A549 (cell line): Measurements from ENCODE around the gene KLHL11. TPM values are rescaled to one million over a fixed set of nuclear protein-coding genes. Genes with fewer than 3 reads are reported as not detected.

Experiments
- ATAC-seq, 2 experiments: fragments of 200-7000 bp in 1 of 2; fragments of >200 bp in 1 of 2; cut with Nextera tagmentation in 1 of 2; cut with Tn5 transposase in 1 of 2; 3 replicates each; pipeline versions ENCODE4 v1.8.0 to v1.9.1; 2018 to 2020; ENCODE audit warnings: mild to moderate bottlenecking in 1 of 2, moderate library complexity in 1 of 2
- CTCF ChIA-PET: fragments of 300-600 bp; sonication (Branson Sonifier 250); formaldehyde crosslinking; extraction: SDS; loops from one replicate; lab custom pipeline; 2021; ENCODE audit warnings: antibody characterized with exemption, inconsistent platforms; lab: Yijun Ruan, JAX
- POLR2A ChIA-PET: fragments of 350-600 bp; formaldehyde crosslinking; extraction: SDS; loops from one replicate; lab custom pipeline; 2021; ENCODE audit warnings: antibody characterized with exemption, inconsistent platforms; lab: Yijun Ruan, JAX
- DNase-seq, 2 experiments: peaks; one replicate each; pipeline versions ENCODE4 v3.0.0 to v3.0.0-alpha.2; 2011 to 2016; ENCODE audit warnings: low read depth in 1 of 2, low spot score in 1 of 2
- FAIRE-seq: peaks from 2 replicates; lab custom pipeline; 2011; peaks lifted over from hg19 to GRCh38; lab: Jason Lieb, UNC
- H3K27ac ChIP-seq, 2 experiments: fragments of >200 bp; sonication (Bioruptor Twin); formaldehyde crosslinking; 3 replicates each; pipeline ENCODE4 v1.5.1; 2016 to 2017
- H3K4me1 ChIP-seq: fragments of >200 bp; sonication (Bioruptor Twin); formaldehyde crosslinking; 3 replicates; pipeline ENCODE4 v1.6.1; 2016
- H3K4me2 ChIP-seq: fragments of >200 bp; sonication (Bioruptor Twin); formaldehyde crosslinking; 3 replicates; pipeline ENCODE4 v1.6.1; 2016
- H3K4me3 ChIP-seq: fragments of >200 bp; sonication (Bioruptor Twin); formaldehyde crosslinking; 3 replicates; pipeline ENCODE4 v1.5.1; 2016
- H3K9me3 ChIP-seq: fragments of >200 bp; sonication (Bioruptor Twin); formaldehyde crosslinking; 3 replicates; pipeline ENCODE4 v1.6.1; 2016
- BHLHE40 ChIP-seq: IDR thresholded peaks from 2 replicates; pipeline ENCODE4 v1.6.1; 2012; ENCODE audit warnings: low read depth, low read length, inconsistent platforms
- CBX2 ChIP-seq: fragments of 200-600 bp; sonication (generic); IDR thresholded peaks from 2 replicates; pipeline ENCODE4 v1.6.1; 2016; ENCODE audit warnings: low read depth, mild to moderate bottlenecking, borderline replicate concordance
- CHD4 ChIP-seq: fragments of 200-600 bp; sonication (generic); IDR thresholded peaks from 2 replicates; pipeline ENCODE4 v1.6.1; 2016; ENCODE audit warnings: antibody characterized with exemption, mild to moderate bottlenecking, borderline replicate concordance
- EHF ChIP-seq: fragments of 250-450 bp; sonication (Bioruptor Pico); IDR thresholded peaks from 2 replicates; pipeline ENCODE4 v1.5.0; 2020; ENCODE audit warnings: mild to moderate bottlenecking
- EHMT2 ChIP-seq: fragments of 200-600 bp; sonication (generic); IDR thresholded peaks from 2 replicates; pipeline ENCODE4 v1.6.1; 2016; ENCODE audit warnings: antibody characterized with exemption, low read depth, mild to moderate bottlenecking, moderate library complexity
- FOSB ChIP-seq: fragments of 250-450 bp; sonication (Bioruptor Pico); IDR thresholded peaks from 2 replicates; pipeline ENCODE4 v1.5.0; 2020; ENCODE audit warnings: mild to moderate bottlenecking, moderate library complexity
- FOXS1 ChIP-seq: fragments of 250-450 bp; sonication (Bioruptor Pico); IDR thresholded peaks from 2 replicates; pipeline ENCODE4 v1.5.0; 2020; ENCODE audit warnings: mild to moderate bottlenecking, moderate library complexity
- GATA3 ChIP-seq: IDR thresholded peaks from 2 replicates; pipeline ENCODE4 v1.6.1; 2012; ENCODE audit warnings: borderline replicate concordance
- HEYL ChIP-seq: fragments of 250-450 bp; sonication (Bioruptor Pico); IDR thresholded peaks from 2 replicates; pipeline ENCODE4 v1.8.0; 2021; ENCODE audit warnings: mild to moderate bottlenecking, moderate library complexity
- HMGXB4 ChIP-seq: fragments of 250-450 bp; sonication (Bioruptor Pico); IDR thresholded peaks from 2 replicates; pipeline ENCODE4 v1.5.0; 2021; ENCODE audit warnings: mild to moderate bottlenecking, moderate library complexity, borderline replicate concordance
- HOXA7 ChIP-seq: fragments of 250-450 bp; sonication (Bioruptor Pico); IDR thresholded peaks from 2 replicates; pipeline ENCODE4 v1.5.0; 2020; ENCODE audit warnings: mild to moderate bottlenecking, moderate library complexity
- HOXB13 ChIP-seq: fragments of 250-450 bp; sonication (Bioruptor Pico); IDR thresholded peaks from 2 replicates; pipeline ENCODE4 v1.5.0; 2020; ENCODE audit warnings: low read depth, mild to moderate bottlenecking, moderate library complexity
- HOXB5 ChIP-seq: fragments of 250-450 bp; sonication (Bioruptor Pico); IDR thresholded peaks from 2 replicates; pipeline ENCODE4 v1.5.0; 2020; ENCODE audit warnings: mild to moderate bottlenecking, moderate library complexity
- JUN ChIP-seq, 2 experiments: fragments of >200 bp; sonication (Bioruptor Twin); formaldehyde crosslinking; IDR thresholded peaks; 2 replicates in 1 of 2; 3 replicates in 1 of 2; pipeline ENCODE4 v1.6.1; 2016 to 2017
- JUNB ChIP-seq: fragments of >200 bp; sonication (Bioruptor Twin); formaldehyde crosslinking; IDR thresholded peaks from 2 replicates; pipeline ENCODE4 v1.6.1; 2016
- MAFK ChIP-seq: fragments of 450-650 bp; IDR thresholded peaks from 2 replicates; pipeline ENCODE4 v1.6.1; 2014; ENCODE audit not compliant: partially characterized antibody
- MYC ChIP-seq: IDR thresholded peaks from 2 replicates; pipeline ENCODE4 v1.6.1; 2012; ENCODE audit warnings: mild to moderate bottlenecking, inconsistent platforms, low read length, improper control_type of control experiment, borderline replicate concordance
- NFE2L2 ChIP-seq: fragments of 150-350 bp; conservative IDR thresholded peaks from 2 replicates; pipeline ENCODE4 v1.6.1; 2014; ENCODE audit warnings: low read length
- PBX3 ChIP-seq: IDR thresholded peaks from 2 replicates; pipeline ENCODE4 v1.6.1; 2012
- POLR2AphosphoS2 ChIP-seq: conservative IDR thresholded peaks from 2 replicates; pipeline ENCODE4 v1.6.1; 2012; ENCODE audit warnings: low read length, improper control_type of control experiment, inconsistent platforms
- RAD21 ChIP-seq, 2 experiments: fragments of >200 bp in 1 of 2; sonication (Bioruptor Twin) in 1 of 2; formaldehyde crosslinking in 1 of 2; IDR thresholded peaks in 1 of 2; conservative IDR thresholded peaks in 1 of 2; 2 replicates in 1 of 2; 3 replicates in 1 of 2; pipeline ENCODE4 v1.6.1; 2012 to 2018; ENCODE audit warnings: inconsistent platforms in 1 of 2
- RARB ChIP-seq: fragments of 250-450 bp; sonication (Bioruptor Pico); IDR thresholded peaks from 2 replicates; pipeline ENCODE4 v1.8.0; 2021; ENCODE audit warnings: mild to moderate bottlenecking, moderate library complexity
- SMC3 ChIP-seq: fragments of >200 bp; sonication (Bioruptor Twin); formaldehyde crosslinking; IDR thresholded peaks from 3 replicates; pipeline ENCODE4 v1.6.1; 2018; ENCODE audit warnings: inconsistent platforms
- USF2 ChIP-seq: fragments of 450-650 bp; IDR thresholded peaks from 2 replicates; pipeline ENCODE4 v1.6.1; 2014; ENCODE audit warnings: antibody characterized with exemption
- ZNF302 ChIP-seq: fragments of 250-450 bp; sonication (Bioruptor Pico); IDR thresholded peaks from 2 replicates; pipeline ENCODE4 v1.9.0; 2021; ENCODE audit warnings: inconsistent platforms, mild to moderate bottlenecking, moderate library complexity
- ZSCAN20 ChIP-seq: fragments of 250-450 bp; sonication (Bioruptor Pico); IDR thresholded peaks from 2 replicates; pipeline ENCODE4 v1.8.0; 2022; ENCODE audit warnings: mild to moderate bottlenecking, moderate library complexity
- WGBS: methylation state at CpG from one replicate; pipeline ENCODE4 v1.1.6; 2017; ENCODE audit errors: missing lambda C conversion rate; 5-methylcytosine and 5-hydroxymethylcytosine counted together
- polyA plus RNA-seq, 4 experiments: library from polyadenylated mRNA; depleted of rRNA in 3 of 4; stranded (reverse); fragments of >200 nt; fragmentation: RNase III in 1 of 4; extraction: RNeasy Plus Mini Kit Qiagen cat#74134 plus additional on column Dnase treatment in 1 of 4; gene quantifications; 2 replicates in 3 of 4; 3 replicates in 1 of 4; pipeline ENCODE4 v1.2.3, GENCODE V29; 2011 to 2017

KLHL11 gene
- polyA plus RNA-seq, 2 of the 4 experiments (the other 2 are of a cell fraction) = 3.8 to 12.7 TPM

- H3K4me1 ChIP-seq = peaks cover 86% of the 10 kb centered on the region
- DNase-seq (no peak), FAIRE-seq (no peak), ATAC-seq (no peak)
- H3K27ac ChIP-seq = peak overlapping the region; percentile 93 to 96
- 82% methylated on average over 4 of the region's 4 CpGs for WGBS
- TF ChIP-seq POLR2AphosphoS2 (no peak), CBX2 (no peak), CHD4 (no peak), PBX3 (no peak), HOXA7 (CRISPR knock-in tag) (no peak), BHLHE40 (no peak), JUNB (no peak), HMGXB4 (CRISPR knock-in tag) (no peak), USF2 (no peak), SMC3 (no peak)
- H3K4me3 ChIP-seq = 0 out of 3 replicates have a peak overlapping the region, but pooled peaks have one; percentile 94
- ChIA-PET POLR2A (interaction anchor here (0.9 kb wide), 1 partner anchor 225 kb away, joined by 3 read pairs; no protein-coding TSS in a partner anchor), CTCF (interaction anchor here (0.8 to 11.5 kb wide), 12 partner anchors 8 to 111 kb away, joined by 3 to 111 read pairs (median 4); partner anchors contain the start of genes ODAD4 and P3H4)
- H3K4me2 ChIP-seq = peak overlapping the region; percentile 91
- no peaks in the 10 kb centered on the region for H3K9me3 ChIP-seq
These were observed 48.6 kb upstream of the KLHL11 start for GRCh38 chr17:41913798-41914197.

- POLR2A ChIA-PET = interaction anchor here (2.1 kb wide), 1 partner anchor 17 kb away, joined by 9 read pairs; the partner anchor contains the start of gene ODAD4
- peak; percentile 51 for FAIRE-seq
These were observed 47.7 kb upstream of the KLHL11 start for GRCh38 chr17:41912925-41913324.

GRCh38 chr17:41910701-41911391, 45.6 kb upstream of the KLHL11 start:
- Histone ChIP-seq H3K4me2 (peak overlapping the region; percentile 84), H3K9me3 (no peaks in the 10 kb centered on the region), H3K4me3 (no peak overlapping the region), H3K27ac (peak overlapping the region; percentile 93 to 96), H3K4me1 (peaks cover 100% of the 10 kb centered on the region)
- DNase-seq (peak; percentile 97 to 98), ATAC-seq (peak; percentile 68 to 77), FAIRE-seq (peak; percentile 99)
- WGBS = 16% methylated on average over 13 of the region's 13 CpGs
- ChIA-PET POLR2A (interaction anchor here (0.6 to 1.5 kb wide), 11 partner anchors 8 to 221 kb away, joined by 3 to 7 read pairs (median 3); partner anchors contain the start of genes ACLY, CNP, KLHL11 and ODAD4), CTCF (interaction anchor here (0.6 to 11.5 kb wide), 13 partner anchors 8 to 653 kb away, joined by 3 to 111 read pairs (median 7); partner anchors contain the start of genes ACLY, KLHL11, ODAD4 and P3H4)
- TF ChIP-seq ZNF302 (CRISPR knock-in tag) = peak; percentile 91
- TF ChIP-seq ZSCAN20 = no peak
- peak; percentile 86; the same call in 1 of the 2 replicates for TF ChIP-seq HOXB5
- TF ChIP-seq HOXB13 (CRISPR knock-in tag) = peak; percentile 88
- TF ChIP-seq JUNB = peak; percentile 73
- peak; percentile 61; the same call in 1 of the 2 replicates for TF ChIP-seq RARB (CRISPR knock-in tag)
- TF ChIP-seq MAFK = peak; percentile 97
- TF ChIP-seq EHMT2 = no peak
- TF ChIP-seq HOXA7 (CRISPR knock-in tag) = no peak
- no peak for TF ChIP-seq USF2
- TF ChIP-seq JUN (IDR thresholded peaks at IDR 0.05) = peak; percentile 70 to 92; a peak in 4 of 5 replicates
- TF ChIP-seq FOSB (CRISPR knock-in tag) = 0 out of 2 replicates have a peak, but pooled peaks have one; percentile 52
- 0 out of 2 replicates have a peak, but pooled peaks have one; percentile 24 for TF ChIP-seq NFE2L2
- peak; percentile 69; the same call in 1 of the 2 replicates for TF ChIP-seq GATA3
- peak; percentile 93 for TF ChIP-seq EHF (CRISPR knock-in tag)
- peak; percentile 82 for TF ChIP-seq FOXS1
- no peak for TF ChIP-seq HEYL
- TF ChIP-seq MYC = 0 out of 2 replicates have a peak, but pooled peaks have one; percentile 47

More at GRCh38 chr17:41912925-41913324, 47.7 kb upstream of the KLHL11 start:
- ATAC-seq (no peak), DNase-seq (no peak)
- CTCF ChIA-PET = interaction anchor here (0.9 to 11.5 kb wide), 10 partner anchors 9 to 107 kb away, joined by 3 to 111 read pairs (median 4); partner anchors contain the start of genes NKIRAS2 and ODAD4
- Histone ChIP-seq H3K4me2 (peak overlapping the region; percentile 91), H3K4me3 (no peak overlapping the region), H3K27ac (peak overlapping the region; percentile 93 to 96), H3K9me3 (no peaks in the 10 kb centered on the region), H3K4me1 (peaks cover 95% of the 10 kb centered on the region)
- WGBS = 87% methylated on average over 1 of the region's 1 CpG
- TF ChIP-seq SMC3 = 0 out of 3 replicates have a peak, but pooled peaks have one; percentile 8
- TF ChIP-seq HOXB13 (CRISPR knock-in tag) = no peak
- TF ChIP-seq JUN (IDR thresholded peaks at IDR 0.05) = 0 out of 5 replicates have a peak, but pooled peaks of 1 of the 2 experiments have one; percentile 23
- peak in 1 of 2 experiments; percentile 31; a peak in 2 of 5 replicates for TF ChIP-seq RAD21 (conservative IDR thresholded peaks at IDR 0.05 in 1 of 2, IDR thresholded peaks at IDR 0.05 in 1 of 2)
